ENCODE results near the gene ASAP3.

The ASAP3 gene

DNA sequence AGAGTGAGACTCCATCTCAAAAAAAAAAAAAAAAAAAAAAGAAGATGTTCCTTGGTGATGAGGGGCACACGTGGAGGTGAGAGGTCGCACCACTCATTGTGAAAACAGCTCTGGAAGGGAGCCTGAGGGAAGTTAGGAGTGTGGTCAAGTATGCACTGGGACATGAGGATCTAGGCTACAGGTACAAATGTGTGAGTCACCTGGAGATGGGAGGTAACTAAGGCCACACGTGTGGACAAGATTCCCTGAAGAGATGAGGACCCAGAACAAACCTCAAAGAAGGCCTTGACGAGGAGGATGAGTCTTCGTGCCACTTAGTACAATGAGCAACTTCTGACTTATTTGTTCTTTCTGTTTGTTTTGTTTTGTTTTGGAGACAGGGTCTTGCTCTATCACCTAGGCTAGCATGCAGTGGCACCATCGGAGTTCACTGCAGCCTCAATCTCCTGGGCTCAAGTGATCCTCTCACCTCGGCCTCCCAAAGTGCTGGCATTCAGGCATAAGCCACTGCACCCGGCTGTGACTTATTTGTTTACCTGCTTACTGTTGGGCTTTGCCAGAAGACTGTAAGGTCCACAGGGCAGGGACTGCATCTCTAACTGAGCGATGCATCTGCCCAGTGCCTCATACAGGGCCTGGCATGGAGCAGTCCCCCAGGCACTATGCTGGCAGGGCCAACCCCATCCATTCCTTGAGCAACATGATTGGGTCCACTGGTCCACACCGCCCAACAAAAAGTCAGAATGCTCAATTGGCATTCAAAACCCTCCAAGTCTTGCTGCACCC is 6.4 kb downstream of the ASAP3 start:
- DNase-seq (ENCODE audit: low read depth in 2 of 2), result no peak

DNA sequence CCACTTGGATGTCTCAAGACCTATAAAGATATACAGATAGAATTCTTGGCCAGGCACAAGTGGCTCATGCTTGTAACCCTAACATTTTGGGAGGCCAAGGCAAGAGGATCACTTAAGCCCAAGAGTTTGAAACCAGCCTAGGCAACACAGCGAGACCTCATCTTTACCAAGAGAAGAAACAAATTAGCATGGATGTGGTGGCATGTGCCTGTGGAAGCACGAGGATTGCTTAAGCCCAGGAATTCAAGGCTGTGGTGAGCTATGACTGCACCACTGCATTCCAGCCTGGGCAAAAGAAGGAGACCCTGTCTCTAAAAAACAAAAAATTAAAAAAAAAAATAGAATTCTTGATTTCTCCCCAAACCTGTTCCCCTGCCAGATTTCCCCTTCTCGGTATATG is 8.3 kb downstream of the ASAP3 start:
- DNase-seq (ENCODE audit: low read depth in 2 of 2), result no peak

GRCh38 chr1:23475134-23475628 is 8.8 kb downstream of the ASAP3 start:
- no peak for DNase-seq (ENCODE audit: low read depth in 2 of 2)

- DNase-seq (ENCODE audit: low read depth in 2 of 2), result no peak
Observed at GRCh38 chr1:23473037-23473800, 10.8 kb downstream of the ASAP3 start.

- DNase-seq (ENCODE audit: low read depth in 2 of 2), result no peak
Observed at GRCh38 chr1:23472351-23473036, 11.5 kb downstream of the ASAP3 start.

DNA sequence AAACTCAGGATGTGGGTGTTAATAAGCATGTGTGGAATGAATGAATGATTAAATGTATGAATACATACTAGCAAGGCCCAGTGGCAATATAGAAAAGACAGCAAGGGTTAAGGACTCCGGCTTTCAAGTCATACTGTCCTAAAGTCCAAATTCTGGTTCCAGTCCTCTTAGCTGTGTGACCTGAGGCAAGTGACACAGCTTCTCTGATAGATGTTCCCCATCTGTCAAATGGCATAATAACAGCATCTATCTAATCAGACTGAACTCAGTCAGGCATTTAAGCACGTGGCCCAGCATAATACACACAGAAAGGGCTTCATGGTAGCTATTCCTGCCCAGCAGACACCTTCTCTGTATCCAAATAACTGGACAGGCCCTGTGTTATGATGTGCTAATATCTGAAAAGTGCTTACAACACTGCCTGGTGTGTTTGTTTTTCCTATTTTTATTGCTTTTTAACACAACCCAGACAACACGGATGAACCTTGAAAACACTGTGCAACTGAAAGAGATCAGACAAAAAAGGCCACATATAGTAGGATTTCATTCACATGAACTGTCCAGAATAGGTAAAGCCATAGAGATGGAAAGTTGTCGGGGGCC is 12.4 kb downstream of the ASAP3 start:
- DNase-seq (ENCODE audit: low read depth in 2 of 2), result no peak

DNA sequence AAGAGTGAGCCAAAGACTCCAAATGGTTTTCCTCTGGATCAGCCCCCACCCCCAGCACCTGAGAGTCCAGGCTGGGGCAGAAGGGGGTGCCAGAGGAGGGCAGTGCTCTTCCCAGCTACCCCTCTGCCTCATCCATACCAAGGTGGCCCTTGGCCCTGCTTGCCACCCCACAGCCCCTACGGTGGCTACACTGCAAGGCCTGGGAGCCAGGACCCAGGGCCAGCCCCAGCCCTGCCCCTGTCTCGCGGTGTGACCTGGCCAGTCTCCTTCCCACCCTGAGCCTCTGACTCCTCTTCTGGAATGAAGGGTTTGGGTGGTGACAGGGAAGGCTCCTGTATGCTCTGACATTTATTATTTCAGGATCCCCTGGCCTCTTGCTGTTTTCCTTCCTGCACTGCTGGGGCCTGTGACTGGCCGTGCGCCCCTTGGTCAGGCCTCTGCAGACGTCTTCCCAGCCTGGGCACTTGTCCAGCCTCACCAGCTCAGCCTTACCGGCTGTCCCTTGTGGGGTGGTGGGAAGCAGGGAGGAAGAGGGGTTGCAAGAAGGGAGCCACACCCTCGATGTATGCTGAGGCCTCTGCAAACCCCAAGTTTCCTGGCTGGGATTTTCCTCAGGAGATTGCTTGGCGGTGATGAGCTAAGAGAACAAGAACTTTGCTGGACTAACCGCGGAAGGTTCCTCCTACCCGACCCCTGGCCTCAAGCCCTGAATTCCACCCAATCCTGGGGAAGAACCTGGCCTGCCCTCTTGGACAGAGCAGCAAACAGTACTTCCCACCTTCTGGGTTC is 13.5 kb downstream of the ASAP3 start:
- DNase-seq (ENCODE audit: low read depth in 2 of 2), result no peak

DNA sequence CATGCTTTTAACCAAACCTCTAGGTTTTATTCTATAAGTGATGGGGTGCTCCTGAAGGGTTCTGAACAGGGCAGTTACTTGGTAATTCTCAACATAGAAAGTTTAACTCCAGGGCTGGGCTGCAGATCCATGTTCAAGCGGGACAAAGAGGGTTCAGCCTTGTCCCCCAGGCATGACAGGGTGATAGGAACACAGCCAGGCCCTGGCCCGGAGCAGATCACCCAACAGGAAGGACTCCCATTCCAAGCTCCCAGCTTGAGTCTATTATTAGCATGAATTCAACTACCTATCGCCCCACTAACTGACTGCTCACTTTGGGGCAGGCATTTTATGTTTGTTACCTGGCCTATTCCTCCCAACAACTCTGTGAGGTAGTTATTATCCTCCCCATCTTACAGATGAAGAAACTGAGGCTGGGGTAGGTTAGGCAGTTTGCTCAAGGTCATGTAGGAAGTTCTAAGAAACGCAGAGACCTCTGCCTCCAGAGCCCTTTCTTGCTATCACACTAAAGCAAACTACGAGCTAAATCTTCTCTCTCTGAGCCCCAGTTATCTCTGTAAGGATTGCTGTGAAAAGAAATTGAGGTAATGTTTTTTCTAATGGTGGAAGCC is 14.5 kb downstream of the ASAP3 start:
- DNase-seq (ENCODE audit: low read depth in 2 of 2), result no peak

DNA sequence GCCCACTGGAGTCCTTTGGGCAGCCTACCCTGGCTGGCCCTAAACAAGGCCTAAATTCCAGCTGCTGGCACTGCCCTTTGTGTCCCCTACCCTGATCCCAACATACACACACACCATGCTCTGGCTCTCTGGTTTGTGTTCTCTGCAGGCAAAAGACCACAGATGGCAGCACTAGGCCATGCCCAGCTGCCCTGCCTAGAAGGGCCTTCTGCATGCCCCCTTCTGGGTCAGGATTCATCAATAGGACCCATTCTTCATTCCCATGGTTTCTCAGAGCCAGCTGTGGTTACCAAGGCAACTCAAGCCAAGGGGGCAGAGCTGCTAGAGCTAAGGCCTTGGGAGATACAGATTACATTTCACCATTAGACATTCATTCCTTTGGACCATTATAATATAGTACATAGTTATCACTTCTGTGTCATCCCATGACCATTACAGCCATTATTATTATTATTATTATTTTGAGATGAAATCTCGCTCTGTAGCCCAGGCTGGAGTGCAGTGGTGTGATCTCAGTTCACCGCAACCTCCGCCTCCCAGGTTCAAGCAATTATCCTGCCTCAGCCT is 17.5 kb downstream of the ASAP3 start:
- no peak for DNase-seq (ENCODE audit: low read depth in 2 of 2)

GRCh38 chr1:23463286-23463685 is 20.7 kb downstream of the ASAP3 start:
- no peak for DNase-seq (ENCODE audit: low read depth in 2 of 2)

DNA sequence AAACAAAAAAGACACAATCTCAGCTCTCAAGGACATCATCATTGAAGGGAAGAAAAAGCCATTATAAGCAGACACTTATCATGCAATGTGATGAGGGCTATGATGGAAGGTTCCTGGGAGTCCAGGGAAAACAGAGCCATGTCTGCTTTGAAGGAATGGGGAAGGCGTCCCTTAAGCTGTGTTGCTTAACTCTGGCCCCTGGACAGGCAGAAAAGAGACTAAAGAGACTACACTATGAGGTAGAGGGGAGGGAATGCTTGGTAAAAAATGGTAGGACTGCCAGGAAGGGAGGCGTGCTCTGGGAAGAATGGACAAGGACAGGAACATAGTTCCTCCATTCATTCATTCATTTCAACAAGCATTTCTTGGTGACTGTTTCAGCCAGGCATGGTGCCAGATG is 21.2 kb downstream of the ASAP3 start:
- DNase-seq (ENCODE audit: low read depth in 2 of 2), result no peak

DNA sequence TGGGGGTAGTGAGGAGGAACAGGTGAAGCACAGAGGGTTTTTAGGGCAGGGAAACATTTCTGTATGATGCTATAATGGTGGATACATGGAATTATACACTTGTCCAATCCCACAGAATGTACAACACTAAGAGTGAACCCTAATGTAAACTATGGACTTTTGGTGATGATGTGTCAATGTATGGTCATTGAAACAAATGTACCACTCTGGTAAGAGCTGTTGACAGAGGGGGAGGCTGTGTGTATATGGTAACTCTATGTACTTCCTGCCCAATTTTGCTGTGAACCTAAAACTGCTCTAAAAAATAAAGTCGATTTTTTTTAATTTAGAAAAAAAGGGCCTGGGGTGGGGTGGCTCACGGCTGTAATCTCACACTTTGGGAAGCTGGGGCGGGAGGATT is 22.9 kb downstream of the ASAP3 start:
- DNase-seq (ENCODE audit: low read depth in 2 of 2), result no peak

DNA sequence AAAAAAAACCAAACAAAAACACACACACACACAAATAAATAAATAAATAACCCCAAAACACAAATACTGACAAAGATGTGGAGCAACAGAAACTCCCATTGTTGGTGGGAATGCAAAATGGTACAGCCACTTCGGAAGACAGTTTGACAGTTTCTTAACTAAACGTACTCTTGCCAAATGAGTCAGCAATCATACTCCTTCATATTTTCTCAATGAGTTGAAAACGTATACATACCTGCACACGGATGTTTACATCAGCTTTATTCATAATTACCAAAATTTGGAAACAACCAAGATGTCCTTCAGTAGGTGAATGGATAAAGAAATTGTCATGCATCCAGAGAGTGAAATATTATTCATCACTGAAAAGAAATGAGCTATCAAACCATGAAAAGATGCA is 23.5 kb downstream of the ASAP3 start:
- DNase-seq (ENCODE audit: low read depth in 2 of 2), result no peak

DNA sequence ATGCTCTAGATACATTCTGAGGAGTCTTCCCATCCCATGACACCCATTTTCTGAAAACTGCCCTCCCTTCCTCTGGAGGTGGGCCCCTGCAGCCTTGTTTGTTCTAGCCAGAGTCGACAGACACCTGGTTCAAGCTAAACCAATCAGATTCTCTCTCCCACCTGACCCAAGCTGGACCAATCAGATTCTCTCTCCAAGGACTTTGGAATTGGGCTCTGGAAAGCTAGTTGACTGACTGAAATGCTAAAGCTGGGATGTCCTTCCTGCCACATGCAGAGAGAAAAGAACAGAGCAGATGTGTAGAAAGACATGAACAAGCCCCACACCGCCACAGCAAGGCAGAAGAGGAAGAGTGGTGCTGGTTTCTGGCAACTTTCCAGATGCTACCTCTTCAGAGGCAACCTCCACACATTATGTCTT is 24.6 kb downstream of the ASAP3 start:
- DNase-seq (ENCODE audit: low read depth in 2 of 2), result no peak

DNA sequence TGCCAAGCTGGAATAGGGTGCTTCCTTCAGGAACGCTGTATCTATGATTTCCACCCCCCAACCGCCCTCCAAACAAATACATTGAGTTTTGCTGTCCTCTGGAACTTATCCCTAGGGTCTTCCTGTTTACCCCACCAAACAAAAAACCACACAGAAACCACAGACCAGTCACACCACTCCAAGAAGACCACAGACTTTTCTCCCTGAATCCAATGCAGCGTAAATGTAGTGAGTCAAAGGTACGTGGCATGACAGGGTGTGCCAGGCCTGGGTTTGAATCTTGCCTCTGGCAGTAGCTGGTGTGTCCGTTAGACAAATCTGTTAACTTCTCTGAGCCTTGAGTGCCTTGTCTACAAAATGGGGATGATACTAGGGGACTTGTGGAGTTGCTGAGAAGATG is 27.8 kb downstream of the ASAP3 start:
- no peak for DNase-seq (ENCODE audit: low read depth in 2 of 2)

DNA sequence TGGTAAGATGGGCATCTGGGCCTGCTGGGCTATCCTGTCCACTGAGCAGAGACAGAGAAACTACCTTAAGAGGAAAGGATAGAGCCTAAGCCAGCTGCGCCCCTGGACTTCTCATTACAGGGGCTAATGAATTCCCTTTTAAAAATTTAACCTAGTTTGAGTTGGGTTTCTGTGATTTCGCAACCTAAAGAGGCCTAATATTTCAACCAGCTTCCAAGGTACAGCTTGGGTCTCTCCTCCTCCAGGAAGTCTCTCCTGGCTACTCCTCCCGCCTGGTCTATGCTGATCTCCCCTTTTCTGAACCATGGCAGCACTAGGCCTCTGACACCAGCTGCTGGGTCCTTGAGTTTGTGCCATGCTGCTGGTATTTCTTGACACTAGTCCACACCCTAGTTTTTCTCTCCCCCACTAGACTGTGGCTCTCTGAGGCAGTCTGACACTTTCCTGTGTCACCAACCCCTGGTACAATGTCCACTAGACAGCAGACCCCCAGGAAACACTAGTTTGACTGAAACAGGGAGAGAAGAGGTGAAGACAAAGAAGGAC is 30.5 kb downstream of the ASAP3 start:
- no peak for DNase-seq (ENCODE audit: low read depth in 2 of 2)

DNA sequence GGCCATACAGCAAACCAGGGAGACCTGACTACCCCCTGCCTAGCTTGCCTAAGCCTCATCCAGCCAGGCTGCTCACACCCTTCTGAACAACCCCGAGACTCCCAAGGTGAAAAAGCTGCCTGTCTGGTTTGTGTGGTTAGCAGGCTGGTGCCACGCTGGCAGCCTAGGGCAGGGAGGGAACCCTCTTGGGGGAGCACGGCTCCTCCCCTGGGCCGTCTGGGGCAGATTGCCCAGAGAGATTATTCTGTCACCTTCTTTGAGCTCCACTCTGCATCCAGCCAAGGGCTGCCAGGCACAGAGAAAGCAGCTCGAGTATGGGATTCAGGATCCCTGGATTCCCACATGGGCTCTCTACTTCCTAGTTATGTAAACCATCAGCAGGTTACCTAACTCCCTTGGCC is 32.0 kb downstream of the ASAP3 start:
- DNase-seq (ENCODE audit: low read depth in 2 of 2), result no peak

GRCh38 chr1:23451441-23451840 is 32.5 kb downstream of the ASAP3 start:
- DNase-seq (ENCODE audit: low read depth in 2 of 2), result no peak

- DNase-seq (ENCODE audit: low read depth in 2 of 2), result no peak
Observed at GRCh38 chr1:23450894-23451293, 33.1 kb downstream of the ASAP3 start.

DNA sequence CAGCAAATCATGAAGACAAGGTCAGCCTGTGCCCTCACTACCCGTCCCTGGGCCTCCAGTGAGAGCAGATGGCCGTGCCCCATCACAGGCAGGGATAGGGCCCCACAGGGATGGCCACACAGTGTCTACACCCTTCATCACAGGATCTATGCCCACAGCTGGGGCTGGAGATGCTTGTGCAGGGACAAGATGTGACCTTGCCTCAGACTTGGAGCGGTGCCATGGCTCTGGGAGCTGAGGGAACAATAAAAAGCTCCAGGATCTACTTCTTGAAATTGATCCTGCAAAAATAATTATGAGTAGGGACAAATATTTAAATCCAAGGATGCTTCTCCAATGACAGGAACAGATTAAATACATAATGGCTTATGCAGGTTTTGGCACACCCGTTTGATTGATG is 34.0 kb downstream of the ASAP3 start:
- DNase-seq (ENCODE audit: low read depth in 2 of 2), result no peak
